ENCODE measurements around the gene PRX.

PRX gene

GRCh38 chr19:40415768-40416167 lies 2.6 kb upstream of the PRX start:
- no peak overlapping the region for H3K9ac ChIP-seq (ENCODE audit: low read length)
- no peak overlapping the region for H4K91ac ChIP-seq (ENCODE audit: low read depth, low read length)
- no peak overlapping the region for H4K12ac ChIP-seq (ENCODE audit: low read depth, low read length)
- no peak overlapping the region for H2BK120ac ChIP-seq (ENCODE audit: insufficient read depth, low read length, poor library complexity)
- no peak overlapping the region for H3K27ac ChIP-seq (ENCODE audit: low read depth, low read length)
- no peak overlapping the region for H2AK5ac ChIP-seq (ENCODE audit: low read length)
- no peaks in the 10 kb centered on the region for H3K27me3 ChIP-seq (ENCODE audit: insufficient read depth, low read length)
- no peak overlapping the region for H2AFZ ChIP-seq (ENCODE audit: insufficient read depth, low read length, poor library complexity)
- H4K8ac ChIP-seq (ENCODE audit: low read depth, low read length) = no peak overlapping the region
- H2BK5ac ChIP-seq (ENCODE audit: low read depth, low read length, poor library complexity) = no peak overlapping the region
- H3K79me2 ChIP-seq (ENCODE audit: control insufficient read depth, insufficient read depth, low read length, poor library complexity) = no peaks in the 10 kb centered on the region
- H3K4me2 ChIP-seq (ENCODE audit: low read length) = no peak overlapping the region
- no peaks in the 10 kb centered on the region for H3K36me3 ChIP-seq (ENCODE audit: control insufficient read depth in 1 of 2, insufficient read depth in 2 of 2, low read length in 2 of 2)
- no CpG with 5 or more reads among the region's 2 CpGs for WGBS (ENCODE audit: extremely low coverage, insufficient coverage, insufficient read length)
- H3K14ac ChIP-seq (ENCODE audit: low read length) = no peak overlapping the region
- H3K4ac ChIP-seq (ENCODE audit: low read depth, low read length) = no peak overlapping the region
- peaks cover 9% of the 10 kb centered on the region for H3K79me1 ChIP-seq (ENCODE audit: low read length)
- H3K23ac ChIP-seq (ENCODE audit: low read length) = no peak overlapping the region
- no peak for DNase-seq
- peaks cover 2% of the 10 kb centered on the region for H3K9me3 ChIP-seq (ENCODE audit: insufficient read depth, low read depth, low read length)
- no peak overlapping the region for H2BK12ac ChIP-seq (ENCODE audit: low read length)
- H3K18ac ChIP-seq (ENCODE audit: low read length) = no peak overlapping the region
- no peak overlapping the region for H3K4me3 ChIP-seq (ENCODE audit: low read depth, low read length)
- peaks cover 8 to 10% of the 10 kb centered on the region in 2 experiments for H3K4me1 ChIP-seq (ENCODE audit: control insufficient read depth in 1 of 2, insufficient read depth in 2 of 2, low read length in 2 of 2)

GRCh38 chr19:40414542-40415535 lies 1.7 kb upstream of the PRX start:
- no peak overlapping the region for H3K9ac ChIP-seq (ENCODE audit: low read length)
- no CpG with 5 or more reads among the region's 21 CpGs for WGBS (ENCODE audit: extremely low coverage, insufficient coverage, insufficient read length)
- no peak overlapping the region for H3K23ac ChIP-seq (ENCODE audit: low read length)

GRCh38 chr19:40412866-40413265 lies 312 bp downstream of the PRX start:
- Histone ChIP-seq H4K12ac (ENCODE audit: low read depth, low read length) (no peak overlapping the region), H3K27ac (ENCODE audit: low read depth, low read length) (no peak overlapping the region), H3K27me3 (ENCODE audit: insufficient read depth, low read length) (no peaks in the 10 kb centered on the region), H3K79me2 (ENCODE audit: control insufficient read depth, insufficient read depth, low read length, poor library complexity) (no peaks in the 10 kb centered on the region), H3K18ac (ENCODE audit: low read length) (no peak overlapping the region), H3K36me3 (ENCODE audit: control insufficient read depth in 1 of 2, insufficient read depth in 2 of 2, low read length in 2 of 2) (no peaks in the 10 kb centered on the region), H2AK5ac (ENCODE audit: low read length) (no peak overlapping the region), H3K4me1 (ENCODE audit: control insufficient read depth in 1 of 2, insufficient read depth in 2 of 2, low read length in 2 of 2) (peaks cover 8 to 10% of the 10 kb centered on the region in 2 experiments), H4K8ac (ENCODE audit: low read depth, low read length) (no peak overlapping the region), H3K79me1 (ENCODE audit: low read length) (peaks cover 7% of the 10 kb centered on the region), H3K23ac (ENCODE audit: low read length) (no peak overlapping the region), H3K4me3 (ENCODE audit: low read depth, low read length) (no peak overlapping the region), H2BK5ac (ENCODE audit: low read depth, low read length, poor library complexity) (no peak overlapping the region), H3K4ac (ENCODE audit: low read depth, low read length) (no peak overlapping the region), H3K4me2 (ENCODE audit: low read length) (peak overlapping the region; percentile 17), H2BK120ac (ENCODE audit: insufficient read depth, low read length, poor library complexity) (no peak overlapping the region), H3K14ac (ENCODE audit: low read length) (no peak overlapping the region), H2BK12ac (ENCODE audit: low read length) (no peak overlapping the region), H3K9me3 (ENCODE audit: insufficient read depth, low read depth, low read length) (peaks cover 2% of the 10 kb centered on the region), H4K91ac (ENCODE audit: low read depth, low read length) (no peak overlapping the region), H3K9ac (ENCODE audit: low read length) (no peak overlapping the region), H2AFZ (ENCODE audit: insufficient read depth, low read length, poor library complexity) (no peak overlapping the region)
- no CpG with 5 or more reads among the region's 4 CpGs for WGBS (ENCODE audit: extremely low coverage, insufficient coverage, insufficient read length)
- no peak for DNase-seq

More at GRCh38 chr19:40414542-40415535, 1.7 kb upstream of the PRX start:
- Histone ChIP-seq H3K79me2 (ENCODE audit: control insufficient read depth, insufficient read depth, low read length, poor library complexity) (no peaks in the 10 kb centered on the region), H3K9me3 (ENCODE audit: insufficient read depth, low read depth, low read length) (peaks cover 2% of the 10 kb centered on the region), H3K79me1 (ENCODE audit: low read length) (peaks cover 7% of the 10 kb centered on the region), H3K14ac (ENCODE audit: low read length) (no peak overlapping the region), H2BK120ac (ENCODE audit: insufficient read depth, low read length, poor library complexity) (no peak overlapping the region), H3K27ac (ENCODE audit: low read depth, low read length) (no peak overlapping the region), H4K8ac (ENCODE audit: low read depth, low read length) (no peak overlapping the region), H4K91ac (ENCODE audit: low read depth, low read length) (no peak overlapping the region), H2BK5ac (ENCODE audit: low read depth, low read length, poor library complexity) (no peak overlapping the region), H3K4ac (ENCODE audit: low read depth, low read length) (no peak overlapping the region), H2BK12ac (ENCODE audit: low read length) (no peak overlapping the region), H3K4me2 (ENCODE audit: low read length) (no peak overlapping the region), H3K4me3 (ENCODE audit: low read depth, low read length) (no peak overlapping the region), H3K36me3 (ENCODE audit: control insufficient read depth in 1 of 2, insufficient read depth in 2 of 2, low read length in 2 of 2) (no peaks in the 10 kb centered on the region), H2AFZ (ENCODE audit: insufficient read depth, low read length, poor library complexity) (no peak overlapping the region), H3K18ac (ENCODE audit: low read length) (no peak overlapping the region), H2AK5ac (ENCODE audit: low read length) (peak overlapping the region; percentile 5), H3K27me3 (ENCODE audit: insufficient read depth, low read length) (no peaks in the 10 kb centered on the region), H4K12ac (ENCODE audit: low read depth, low read length) (no peak overlapping the region), H3K4me1 (ENCODE audit: control insufficient read depth in 1 of 2, insufficient read depth in 2 of 2, low read length in 2 of 2) (peaks cover 8 to 10% of the 10 kb centered on the region in 2 experiments)
- DNase-seq = no peak

GRCh38 chr19:40411958-40412499 lies 1.1 kb downstream of the PRX start:
- Histone ChIP-seq H3K27me3 (ENCODE audit: insufficient read depth, low read length) (no peaks in the 10 kb centered on the region), H3K23ac (ENCODE audit: low read length) (no peak overlapping the region), H3K36me3 (ENCODE audit: control insufficient read depth in 1 of 2, insufficient read depth in 2 of 2, low read length in 2 of 2) (no peaks in the 10 kb centered on the region), H3K18ac (ENCODE audit: low read length) (no peak overlapping the region), H3K4me2 (ENCODE audit: low read length) (no peak overlapping the region), H2BK5ac (ENCODE audit: low read depth, low read length, poor library complexity) (no peak overlapping the region), H3K79me1 (ENCODE audit: low read length) (peaks cover 3% of the 10 kb centered on the region), H3K4ac (ENCODE audit: low read depth, low read length) (no peak overlapping the region), H4K8ac (ENCODE audit: low read depth, low read length) (no peak overlapping the region), H3K4me3 (ENCODE audit: low read depth, low read length) (no peak overlapping the region), H3K4me1 (ENCODE audit: control insufficient read depth in 1 of 2, insufficient read depth in 2 of 2, low read length in 2 of 2) (peaks cover 7% of the 10 kb centered on the region in 2 experiments), H2BK120ac (ENCODE audit: insufficient read depth, low read length, poor library complexity) (no peak overlapping the region), H3K9ac (ENCODE audit: low read length) (no peak overlapping the region), H3K9me3 (ENCODE audit: insufficient read depth, low read depth, low read length) (peaks cover 2% of the 10 kb centered on the region), H2AK5ac (ENCODE audit: low read length) (no peak overlapping the region), H3K27ac (ENCODE audit: low read depth, low read length) (no peak overlapping the region), H4K91ac (ENCODE audit: low read depth, low read length) (no peak overlapping the region), H2AFZ (ENCODE audit: insufficient read depth, low read length, poor library complexity) (no peak overlapping the region), H3K14ac (ENCODE audit: low read length) (no peak overlapping the region), H4K12ac (ENCODE audit: low read depth, low read length) (no peak overlapping the region), H2BK12ac (ENCODE audit: low read length) (no peak overlapping the region), H3K79me2 (ENCODE audit: control insufficient read depth, insufficient read depth, low read length, poor library complexity) (no peaks in the 10 kb centered on the region)
- DNase-seq = no peak
- WGBS (ENCODE audit: extremely low coverage, insufficient coverage, insufficient read length) = no CpG with 5 or more reads among the region's 8 CpGs

Measured in trophoblast cell (in vitro differentiated cells and primary cell).